H9 (cell line): ENCODE results near the gene SEPTIN12. TPM values are rescaled to one million over a fixed set of nuclear protein-coding genes. Genes with fewer than 3 reads are reported as not detected.

Source experiments
- DNase-seq: peaks from one replicate; pipeline ENCODE4 v3.0.0-alpha.2; 2017
- H2AFZ ChIP-seq: one replicate; pipeline ENCODE4 v1.6.1; 2013; ENCODE audit warnings: mild to moderate bottlenecking, low read length, control low read depth, moderate library complexity
- H2AK5ac ChIP-seq: 2 replicates; pipeline ENCODE4 v1.6.1; 2013; ENCODE audit warnings: low read length, control low read depth, mixed read lengths; ENCODE audit not compliant: insufficient read length
- H2BK120ac ChIP-seq: one replicate; pipeline ENCODE4 v1.6.1; 2013; ENCODE audit warnings: low read depth, mild to moderate bottlenecking, low read length, control low read depth, inconsistent platforms; ENCODE audit not compliant: poor library complexity, severe bottlenecking
- H2BK12ac ChIP-seq: 2 replicates; pipeline ENCODE4 v1.6.1; 2013; ENCODE audit warnings: low read length, control low read depth, mixed read lengths, low read depth; ENCODE audit not compliant: insufficient read length
- H2BK15ac ChIP-seq: 2 replicates; pipeline ENCODE4 v1.6.1; 2013; ENCODE audit warnings: low read depth, low read length, control low read depth
- H2BK20ac ChIP-seq: one replicate; pipeline ENCODE4 v1.6.1; 2013; ENCODE audit warnings: low read depth, mild to moderate bottlenecking, low read length, control low read depth, inconsistent platforms; ENCODE audit not compliant: poor library complexity, severe bottlenecking
- H2BK5ac ChIP-seq: 2 replicates; pipeline ENCODE4 v1.6.1; 2013; ENCODE audit warnings: low read length, control low read depth, mixed read lengths; ENCODE audit not compliant: insufficient read length
- H3K14ac ChIP-seq: 2 replicates; pipeline ENCODE4 v1.6.1; 2013; ENCODE audit warnings: low read length, control low read depth; ENCODE audit not compliant: insufficient read depth
- H3K18ac ChIP-seq: 2 replicates; pipeline ENCODE4 v1.6.1; 2013; ENCODE audit warnings: low read depth, mild to moderate bottlenecking, mixed read lengths, low read length, control low read depth; ENCODE audit not compliant: insufficient read length
- H3K23ac ChIP-seq: 2 replicates; pipeline ENCODE4 v1.6.1; 2013; ENCODE audit warnings: low read length, control low read depth, mixed read lengths, low read depth; ENCODE audit not compliant: insufficient read length
- H3K23me2 ChIP-seq: 2 replicates; pipeline ENCODE4 v1.6.1; 2013; ENCODE audit warnings: low read depth, mild to moderate bottlenecking, mixed read lengths, low read length, control low read depth; ENCODE audit not compliant: insufficient read length, poor library complexity, severe bottlenecking
- H3K27ac ChIP-seq: 2 replicates; pipeline ENCODE4 v1.5.1; 2013; ENCODE audit warnings: low read length, control low read depth, mixed read lengths, low read depth; ENCODE audit not compliant: insufficient read length
- H3K27me3 ChIP-seq: 2 replicates; pipeline ENCODE4 v1.6.1; 2013; ENCODE audit warnings: low read length, control low read depth, inconsistent platforms; ENCODE audit not compliant: insufficient read depth
- H3K4ac ChIP-seq: 2 replicates; pipeline ENCODE4 v1.6.1; 2013; ENCODE audit warnings: low read depth, mild to moderate bottlenecking, control low read depth, inconsistent platforms, low read length, moderate library complexity
- H3K4me1 ChIP-seq: 2 replicates; pipeline ENCODE4 v1.6.1; 2013; ENCODE audit warnings: low read length, control low read depth, inconsistent platforms; ENCODE audit not compliant: insufficient read depth
- H3K4me2 ChIP-seq: 2 replicates; pipeline ENCODE4 v1.6.1; 2013; ENCODE audit warnings: low read length, control low read depth, mixed read lengths; ENCODE audit not compliant: insufficient read length, insufficient read depth
- H3K56ac ChIP-seq: 2 replicates; pipeline ENCODE4 v1.6.1; 2013; ENCODE audit warnings: low read depth, mild to moderate bottlenecking, mixed read lengths, low read length, control low read depth; ENCODE audit not compliant: insufficient read length
- H3K79me1 ChIP-seq: 2 replicates; pipeline ENCODE4 v1.6.1; 2013; ENCODE audit warnings: low read depth, mild to moderate bottlenecking, moderate library complexity, low read length, control low read depth, inconsistent platforms; ENCODE audit not compliant: insufficient read depth, poor library complexity, severe bottlenecking
- H3K79me2 ChIP-seq: 2 replicates; pipeline ENCODE4 v1.6.1; 2013; ENCODE audit warnings: low read length, control low read depth, inconsistent platforms; ENCODE audit not compliant: insufficient read depth
- H3K9ac ChIP-seq: 2 replicates; pipeline ENCODE4 v1.6.1; 2013; ENCODE audit warnings: low read length, control low read depth, mixed read lengths; ENCODE audit not compliant: insufficient read length; ENCODE audit errors: extremely low read depth
- H3K9me3 ChIP-seq: one replicate; pipeline ENCODE4 v1.6.1; 2013; ENCODE audit warnings: low read depth, low read length, inconsistent platforms; ENCODE audit not compliant: control insufficient read depth
- H3T11ph ChIP-seq: one replicate; pipeline ENCODE4 v1.6.1; 2013; ENCODE audit warnings: mild to moderate bottlenecking, low read length, control low read depth, inconsistent platforms
- H4K20me1 ChIP-seq: one replicate; pipeline ENCODE4 v1.6.1; 2013; ENCODE audit not compliant: control insufficient read depth, insufficient read length, insufficient read depth
- H4K5ac ChIP-seq: 2 replicates; pipeline ENCODE4 v1.6.1; 2013; ENCODE audit warnings: low read depth, mild to moderate bottlenecking, mixed read lengths, low read length, control low read depth; ENCODE audit not compliant: insufficient read length
- H4K8ac ChIP-seq: replicated peaks from 2 replicates; pipeline ENCODE4 v1.6.1; 2013; ENCODE audit warnings: low read length, control low read depth, mixed read lengths, low read depth; ENCODE audit not compliant: insufficient read length
- H4K91ac ChIP-seq: 2 replicates; pipeline ENCODE4 v1.6.1; 2013; ENCODE audit warnings: low read depth, mild to moderate bottlenecking, moderate library complexity, mixed read lengths, low read length, control low read depth; ENCODE audit not compliant: insufficient read length
- H3K27ac Mint-ChIP-seq, 3 experiments: 2 replicates in 2 of 3; 3 replicates in 1 of 3; pipeline ENCODE4 v1.8.0; 2020 to 2021; ENCODE audit warnings: mixed read lengths in 3 of 3, mild to moderate bottlenecking in 1 of 3, moderate library complexity in 1 of 3
- H3K27me3 Mint-ChIP-seq: 2 replicates; pipeline ENCODE4 v1.8.0; 2021; ENCODE audit warnings: low read depth, mild to moderate bottlenecking, moderate library complexity, mixed read lengths
- H3K36me3 Mint-ChIP-seq, 3 experiments: 2 replicates in 2 of 3; 3 replicates in 1 of 3; pipeline ENCODE4 v1.8.0; 2020 to 2021; ENCODE audit warnings: low read depth in 3 of 3, mixed read lengths in 3 of 3; ENCODE audit not compliant: insufficient read depth in 1 of 3
- H3K4me1 Mint-ChIP-seq, 2 experiments: 2 replicates each; pipeline ENCODE4 v1.8.0; 2020; ENCODE audit warnings: mixed read lengths in 2 of 2
- H3K4me3 Mint-ChIP-seq, 2 experiments: 2 replicates in 1 of 2; 3 replicates in 1 of 2; pipeline ENCODE4 v1.8.0; 2020 to 2021; ENCODE audit warnings: mild to moderate bottlenecking in 2 of 2, mixed read lengths in 2 of 2, moderate library complexity in 1 of 2
- H3K9me3 Mint-ChIP-seq, 2 experiments: 2 replicates in 1 of 2; 3 replicates in 1 of 2; pipeline ENCODE4 v1.8.0; 2020; ENCODE audit warnings: mild to moderate bottlenecking in 2 of 2, mixed read lengths in 2 of 2, moderate library complexity in 1 of 2
- CTCF ChIP-seq: fragments of 200-600 bp; sonication (generic); conservative IDR thresholded peaks from 3 replicates; pipeline ENCODE4 v1.8.0; 2021; ENCODE audit warnings: antibody characterized with exemption, mild to moderate bottlenecking
- WGBS: extraction: QIAGEN DNeasy Blood & Tissue Kit; methylation state at CpG from one replicate; pipeline ENCODE4 v1.1.7; 2013; ENCODE audit warnings: missing lambda C conversion rate, low lambda C conversion rate, mixed read lengths; ENCODE audit not compliant: insufficient read length; ENCODE audit errors: extremely low coverage; 5-methylcytosine and 5-hydroxymethylcytosine counted together
- total RNA-seq: library from RNA; stranded (reverse); gene quantifications from 2 replicates; pipeline ENCODE4 v1.2.1, GENCODE V29; 2021

SEPTIN12 gene
- total RNA-seq, 1 experiment from 2014 or later, result 0.48 TPM

GRCh38 chr16:4795181-4795827 lies 7.2 kb upstream of the SEPTIN12 start, which contains the start of gene SMIM22:
Gene SMIM22, plus strand, starts transcription at chr16:4795369. Its CDS starts 366 bp downstream, at chr16:4795735.
- no peak within 1 kb of the TSS for H2AK5ac ChIP-seq
- Mint-ChIP-seq H3K9me3 (no peaks in the 10 kb centered on the region), H3K27ac (no peak within 1 kb of the TSS; a peak in 1 of 7 replicates), H3K4me1 (peaks cover 0 to under 1% of the 10 kb centered on the region in 2 experiments; a peak in 2 of 4 replicates), H3K27me3 (no peaks in the 10 kb centered on the region; the same call in 1 of the 2 replicates), H3K4me3 (no peak within 1 kb of the TSS), H3K36me3 (peaks cover 1 to 19% (median 12%) of the 10 kb centered on the region in 3 experiments)
- no peak within 1 kb of the TSS for H2BK12ac ChIP-seq
- H3K56ac ChIP-seq, result no peak within 1 kb of the TSS
- H2AFZ ChIP-seq, result no peak within 1 kb of the TSS
- H3K9ac ChIP-seq, result no peak within 1 kb of the TSS
- no peak for DNase-seq
- no peak within 1 kb of the TSS for H2BK20ac ChIP-seq
- no peak within 1 kb of the TSS for H2BK15ac ChIP-seq
- no peak within 1 kb of the TSS for H4K91ac ChIP-seq
- no peak within 1 kb of the TSS for H4K5ac ChIP-seq
- no peak within 1 kb of the TSS for H3K18ac ChIP-seq
- H3K4me1 ChIP-seq, result no peaks in the 10 kb centered on the region
- no peaks in the 10 kb centered on the region for H3K9me3 ChIP-seq
- no peak within 1 kb of the TSS; the same call in 1 of the 2 replicates for H3K14ac ChIP-seq
- H4K8ac ChIP-seq, result no peak within 1 kb of the TSS
- H3K27ac ChIP-seq, result no peak within 1 kb of the TSS
- no peak for TF ChIP-seq CTCF
- H2BK120ac ChIP-seq, result no peak within 1 kb of the TSS
- no peaks in the 10 kb centered on the region for H4K20me1 ChIP-seq
- H3T11ph ChIP-seq, result no peak within 1 kb of the TSS
- no peak within 1 kb of the TSS for H3K23ac ChIP-seq
- H3K23me2 ChIP-seq, result no peaks in the 10 kb centered on the region
- no peak within 1 kb of the TSS for H2BK5ac ChIP-seq
- no peaks in the 10 kb centered on the region for H3K27me3 ChIP-seq
- no CpG with 5 or more reads among the region's 14 CpGs for WGBS
- no peaks in the 10 kb centered on the region for H3K79me2 ChIP-seq
- H3K4me2 ChIP-seq, result no peak within 1 kb of the TSS
- H3K4ac ChIP-seq, result no peak within 1 kb of the TSS
- H3K79me1 ChIP-seq, result no peaks in the 10 kb centered on the region
